Retinal pigment epithelial cell (primary cell): Measurements from ENCODE around the gene SLC15A4.
"Not testable (repeated sequence)": the region's sequence is repeated elsewhere in the genome, so short reads cannot be mapped to it uniquely, and the experiment has no call there.

ENCODE experiments used
- DNase-seq: peaks from one replicate; pipeline ENCODE4 v3.0.0-alpha.2; 2010; ENCODE audit warnings: low read depth
- H3K4me3 ChIP-seq: 2 replicates; pipeline ENCODE4 v1.5.1; 2011; ENCODE audit warnings: mild to moderate bottlenecking, low read length, control low read depth, moderate library complexity
- CTCF ChIP-seq: conservative IDR thresholded peaks from 2 replicates; pipeline ENCODE4 v1.5.1; 2011; ENCODE audit warnings: low read depth, low read length, control low read depth, inconsistent platforms

The SLC15A4 gene

DNA sequence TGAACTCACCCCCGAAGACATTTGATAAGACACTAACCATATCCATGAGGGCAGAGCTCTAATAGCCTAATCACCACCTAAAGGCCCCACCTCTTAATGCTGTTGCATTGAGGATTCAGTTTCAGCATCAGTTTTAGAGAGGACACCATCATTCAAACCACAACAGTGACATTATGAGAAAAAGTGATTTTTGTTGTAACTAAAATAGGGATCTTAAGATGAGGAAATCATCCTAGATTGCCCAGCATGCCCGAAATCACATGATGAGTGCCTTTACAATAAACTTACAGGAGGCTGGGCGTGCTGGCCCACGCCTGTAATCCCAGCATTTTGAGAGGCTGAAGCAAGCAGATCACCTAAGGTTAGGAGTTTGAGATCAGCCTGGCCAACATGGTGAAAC, 19.8 kb upstream of the SLC15A4 start:
- DNase-seq = no peak
- no peak overlapping the region for H3K4me3 ChIP-seq
- TF ChIP-seq CTCF = no peak

GRCh38 chr12:128842579-128842978, 18.8 kb upstream of the SLC15A4 start:
- H3K4me3 ChIP-seq = no peak overlapping the region
- TF ChIP-seq CTCF = no peak
- no peak for DNase-seq

DNA sequence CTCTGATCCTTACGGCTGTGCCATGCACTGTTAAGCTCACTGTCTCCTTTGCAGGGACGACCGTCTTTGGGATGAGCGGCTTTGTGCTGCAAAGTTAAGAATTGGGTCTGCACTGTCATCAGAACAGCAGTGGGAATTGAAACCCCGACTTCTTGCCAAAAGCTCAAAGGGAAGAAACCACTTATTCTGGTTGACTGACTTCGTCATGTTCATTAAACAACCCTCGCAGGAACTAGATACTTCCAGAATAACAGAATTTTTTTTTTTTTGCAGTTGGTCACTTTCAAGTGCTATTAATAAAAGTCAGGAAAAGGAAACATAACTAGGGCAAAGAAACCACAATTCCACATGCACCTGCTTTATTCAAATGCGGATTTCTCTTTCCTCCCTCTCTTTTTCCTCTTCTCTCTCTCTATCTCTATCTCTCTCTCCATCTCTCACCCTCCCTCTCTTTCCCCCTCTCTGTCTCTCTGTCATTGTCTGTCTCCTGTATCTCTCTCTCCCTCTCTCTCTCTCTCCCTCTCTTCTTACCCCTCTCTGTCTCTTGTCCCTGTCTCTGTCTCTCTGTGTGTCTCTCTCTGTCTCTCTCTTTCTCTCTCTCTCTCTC, 17.2 kb upstream of the SLC15A4 start:
- TF ChIP-seq CTCF = no peak
- DNase-seq = no peak

DNA sequence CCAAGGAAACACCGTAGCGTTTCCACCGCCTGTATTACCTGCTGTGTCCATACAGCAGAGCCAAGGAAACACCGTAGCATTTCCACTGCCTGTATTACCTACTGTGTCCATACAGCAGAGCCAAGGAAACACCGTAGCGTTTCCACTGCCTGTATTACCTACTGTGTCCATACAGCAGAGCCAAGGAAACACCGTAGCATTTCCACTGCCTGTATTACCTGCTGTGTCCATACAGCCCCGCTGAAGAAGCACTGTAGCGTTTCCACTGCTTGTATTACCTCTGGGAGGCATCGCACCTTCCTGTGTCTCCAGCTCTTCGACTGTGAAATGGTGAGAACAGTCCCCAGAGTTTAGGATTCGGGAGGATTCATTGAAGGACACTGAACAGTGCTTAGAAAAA, 16.1 kb upstream of the SLC15A4 start:
- not testable (repeated sequence) for DNase-seq, H3K4me3 ChIP-seq

More for the DNA sequence above, 17.2 kb upstream of the SLC15A4 start:
- H3K4me3 ChIP-seq = no peak overlapping the region

DNA sequence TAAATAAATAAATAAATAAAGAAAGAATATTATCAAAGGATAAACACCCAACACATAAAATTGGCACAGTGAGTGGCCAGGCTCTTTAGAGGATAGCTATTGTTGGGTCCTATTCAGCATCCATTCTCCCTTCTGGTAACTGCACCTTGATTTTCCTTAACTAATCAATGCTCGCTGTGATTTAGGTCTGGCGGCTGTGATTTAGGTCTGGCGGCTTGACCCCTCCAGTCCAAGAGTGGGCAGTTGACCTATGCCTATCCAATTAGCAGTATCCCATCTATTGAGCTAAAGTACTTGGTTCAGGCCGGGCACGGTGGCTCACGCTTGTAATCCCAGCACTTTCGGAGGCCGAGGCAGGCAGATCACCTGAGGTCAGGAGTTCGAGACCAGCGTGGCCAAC, 9.7 kb upstream of the SLC15A4 start:
- TF ChIP-seq CTCF = no peak
- H3K4me3 ChIP-seq = no peak overlapping the region
- DNase-seq = no peak

DNA sequence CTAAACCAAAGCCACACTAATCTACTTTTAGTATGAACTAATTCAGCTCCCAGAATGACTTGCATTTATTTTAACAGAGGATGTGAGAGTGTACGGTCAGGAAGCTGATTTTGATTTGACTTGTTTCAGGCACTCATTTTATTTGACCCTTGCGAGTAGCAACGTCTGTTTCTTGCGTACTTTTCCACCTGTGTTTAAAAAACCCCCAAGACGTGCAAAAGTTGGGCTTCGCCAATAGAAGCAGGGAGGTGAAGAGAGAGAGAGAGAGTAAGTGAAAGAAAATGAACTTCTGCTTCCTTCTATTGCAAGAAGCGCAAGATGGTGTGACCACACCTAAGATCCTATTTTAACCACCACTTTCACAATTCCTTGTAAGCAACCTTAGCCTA, 6.7 kb upstream of the SLC15A4 start:
- H3K4me3 ChIP-seq = no peak overlapping the region
- no peak for DNase-seq
- no peak for TF ChIP-seq CTCF

GRCh38 chr12:128829861-128830504, 6.2 kb upstream of the SLC15A4 start:
- no peak overlapping the region for H3K4me3 ChIP-seq
- no peak for TF ChIP-seq CTCF
- DNase-seq = no peak
